IMR-90 (cell line): ENCODE measurements around the gene TANGO2. TPM values are rescaled to one million over a fixed set of nuclear protein-coding genes. Genes with fewer than 3 reads are reported as not detected.
A peak's percentile ranks its signal among the peaks of the same experiment; 100 is the strongest.

Source experiments
- ATAC-seq: fragments of 200-7000 bp; cut with Tn5 transposase; 2 replicates; pipeline ENCODE4 v1.9.1; 2020; ENCODE audit warnings: low read depth, mild to moderate bottlenecking, moderate library complexity
- BruUV-seq: library from RNA; stranded (reverse); fragments of 400-500 nt; replicated peaks from 2 replicates; lab custom pipeline; 2021; lab: Mats Ljungman, UMichigan
- CTCF ChIA-PET: fragments of 300-600 bp; formaldehyde crosslinking; extraction: SDS; loops from one replicate; lab custom pipeline; 2021; ENCODE audit warnings: antibody characterized with exemption; lab: Yijun Ruan, JAX
- POLR2A ChIA-PET: fragments of 300-600 bp; sonication (Branson Sonifier 250); formaldehyde crosslinking; loops from one replicate; lab custom pipeline; 2022; ENCODE audit warnings: antibody characterized with exemption; ENCODE audit not compliant: unreplicated experiment; lab: Charles Lee
- DNase-seq: peaks from one replicate; pipeline ENCODE4 v3.0.0; 2013
- H2AFZ ChIP-seq: replicated peaks from 2 replicates; pipeline ENCODE3; 2013; ENCODE audit warnings: low read length, mild to moderate bottlenecking; ENCODE audit not compliant: poor library complexity
- H2AK5ac ChIP-seq: 2 replicates; pipeline ENCODE4 v1.6.1; 2013; ENCODE audit warnings: low read depth, low read length, inconsistent platforms
- H2AK9ac ChIP-seq: replicated peaks from 2 replicates; pipeline ENCODE3; 2013; ENCODE audit warnings: mild to moderate bottlenecking, low read depth, low read length, moderate library complexity; ENCODE audit not compliant: poor library complexity
- H2BK120ac ChIP-seq: 2 replicates; pipeline ENCODE4 v1.6.1; 2013; ENCODE audit warnings: low read depth, low read length, inconsistent platforms
- H2BK15ac ChIP-seq: 3 replicates; pipeline ENCODE4 v1.6.1; 2013; ENCODE audit warnings: low read depth, low read length, inconsistent platforms
- H2BK20ac ChIP-seq: 2 replicates; pipeline ENCODE4 v1.6.1; 2013; ENCODE audit warnings: low read depth, mild to moderate bottlenecking, inconsistent platforms, low read length, moderate library complexity
- H2BK5ac ChIP-seq: 2 replicates; pipeline ENCODE4 v1.6.1; 2013; ENCODE audit warnings: mild to moderate bottlenecking, low read depth, low read length, inconsistent platforms; ENCODE audit not compliant: poor library complexity, severe bottlenecking
- H3K14ac ChIP-seq: replicated peaks from 2 replicates; pipeline ENCODE4 v1.6.1; 2013; ENCODE audit warnings: low read depth, low read length, inconsistent platforms
- H3K18ac ChIP-seq: 2 replicates; pipeline ENCODE4 v1.6.1; 2013; ENCODE audit warnings: low read depth, low read length, control low read depth
- H3K23ac ChIP-seq: 2 replicates; pipeline ENCODE4 v1.6.1; 2013; ENCODE audit warnings: low read depth, low read length, inconsistent platforms
- H3K27ac ChIP-seq: 2 replicates; pipeline ENCODE4 v1.5.1; 2013; ENCODE audit warnings: mild to moderate bottlenecking, control low read depth, low read length; ENCODE audit not compliant: insufficient read depth
- H3K27me3 ChIP-seq: 2 replicates; pipeline ENCODE4 v1.6.1; 2013; ENCODE audit warnings: low read length; ENCODE audit not compliant: control insufficient read depth, insufficient read depth
- H3K36me3 ChIP-seq: 2 replicates; pipeline ENCODE4 v1.6.1; 2013; ENCODE audit warnings: low read length, mixed read lengths; ENCODE audit not compliant: control insufficient read depth, insufficient read depth
- H3K4ac ChIP-seq: 2 replicates; pipeline ENCODE4 v1.6.1; 2013; ENCODE audit warnings: low read depth, low read length, inconsistent platforms
- H3K4me1 ChIP-seq: 2 replicates; pipeline ENCODE4 v1.6.1; 2013; ENCODE audit warnings: low read length, mixed read lengths; ENCODE audit not compliant: control insufficient read depth, insufficient read depth
- H3K4me2 ChIP-seq: 2 replicates; pipeline ENCODE4 v1.6.1; 2013; ENCODE audit warnings: low read depth, mild to moderate bottlenecking, control low read depth, low read length, moderate library complexity
- H3K4me3 ChIP-seq: 2 replicates; pipeline ENCODE4 v1.5.1; 2013; ENCODE audit warnings: low read depth, mild to moderate bottlenecking, control low read depth, low read length, moderate library complexity; ENCODE audit not compliant: insufficient read depth
- H3K56ac ChIP-seq: 2 replicates; pipeline ENCODE4 v1.6.1; 2013; ENCODE audit warnings: low read length, inconsistent platforms; ENCODE audit not compliant: insufficient read depth; ENCODE audit errors: extremely low read depth
- H3K79me1 ChIP-seq, 2 experiments: 2 replicates each; pipeline ENCODE4 v1.6.1; 2013; ENCODE audit warnings: low read length in 2 of 2, inconsistent platforms in 1 of 2, low read depth in 1 of 2
- H3K9ac ChIP-seq: 2 replicates; pipeline ENCODE4 v1.6.1; 2013; ENCODE audit warnings: low read depth, low read length, control low read depth
- H3K9me1 ChIP-seq: 2 replicates; pipeline ENCODE4 v1.6.1; 2013; ENCODE audit warnings: low read length, inconsistent platforms; ENCODE audit not compliant: insufficient read depth
- H3K9me3 ChIP-seq: 2 replicates; pipeline ENCODE4 v1.6.1; 2013; ENCODE audit warnings: low read length; ENCODE audit not compliant: control insufficient read depth, insufficient read depth
- H4K20me1 ChIP-seq: 2 replicates; pipeline ENCODE4 v1.6.1; 2013; ENCODE audit warnings: low read length, inconsistent platforms; ENCODE audit not compliant: insufficient read depth
- H4K5ac ChIP-seq: 2 replicates; pipeline ENCODE4 v1.6.1; 2013; ENCODE audit warnings: mild to moderate bottlenecking, low read depth, low read length, control low read depth
- H4K8ac ChIP-seq, 2 experiments: 2 replicates each; pipeline ENCODE4 v1.6.1; 2013; ENCODE audit warnings: low read depth in 2 of 2, low read length in 2 of 2, control low read depth in 1 of 2, inconsistent platforms in 1 of 2
- H4K91ac ChIP-seq: 2 replicates; pipeline ENCODE4 v1.6.1; 2013; ENCODE audit warnings: low read depth, low read length, inconsistent platforms; ENCODE audit not compliant: insufficient read depth
- MAFK ChIP-seq: IDR thresholded peaks from 2 replicates; pipeline ENCODE4 v1.6.1; 2012; ENCODE audit warnings: low read depth, low read length, improper control_type of control experiment
- POLR2A ChIP-seq: IDR thresholded peaks from 2 replicates; pipeline ENCODE4 v1.6.1; 2012; ENCODE audit warnings: mild to moderate bottlenecking, low read depth, low read length
- RAD21 ChIP-seq: IDR thresholded peaks from 2 replicates; pipeline ENCODE4 v1.6.1; 2012; ENCODE audit warnings: low read length, improper control_type of control experiment
- RFX5 ChIP-seq: IDR thresholded peaks from 2 replicates; pipeline ENCODE4 v1.8.0; 2012; ENCODE audit warnings: low read depth, mild to moderate bottlenecking, low read length, moderate library complexity
- WGBS, 2 experiments: methylation state at CpG; one replicate each; pipeline versions ENCODE4 v1.1.5 to v1.1.7; 2013; ENCODE audit warnings: missing lambda C conversion rate in 2 of 2; ENCODE audit not compliant: insufficient read length in 1 of 2; ENCODE audit errors: extremely low coverage in 2 of 2; 5-methylcytosine and 5-hydroxymethylcytosine counted together
- dilution Hi-C: fragments of 300-500 bp; cut with HindIII; formaldehyde crosslinking; loops from one replicate; pipeline ENCODE4 v1.14.3; 2018; ENCODE audit warnings: low sequenced_read_pairs; ENCODE audit not compliant: unreplicated experiment
- in situ Hi-C: fragments of 300-500 bp; cut with MboI; formaldehyde crosslinking; loops from 3 replicates; pipeline ENCODE4 v1.14.3; 2019; ENCODE audit warnings: low sequenced_read_pairs, inconsistent platforms, mixed read lengths
- intact Hi-C: fragments of 100-400 bp; cut with micrococcal nuclease; formaldehyde crosslinking; loops from 2 replicates; pipeline ENCODE4 v1.10.0; 2022
- polyA plus RNA-seq, 3 experiments: library from polyadenylated mRNA; depleted of rRNA; stranded (reverse); fragments of >200 nt; gene quantifications; 2 replicates each; pipeline ENCODE4 v1.2.3, GENCODE V29; 2012; ENCODE audit warnings: low replicate concordance in 1 of 3
- total RNA-seq: library from RNA; depleted of rRNA; stranded (reverse); fragments of >200 nt; gene quantifications from 2 replicates; pipeline ENCODE4 v1.2.3, GENCODE V29; 2012
- TF ChIP-seq, protein P1 (sequence below): conservative IDR thresholded peaks from 2 replicates; pipeline ENCODE4 v1.5.1; 2012; ENCODE audit warnings: mild to moderate bottlenecking, low read depth, low read length, improper control_type of control experiment

TANGO2 gene
- total and polyA plus RNA-seq, 2 of the 4 experiments (the other 2 are of a cell fraction), result 45.1 to 75.1 TPM

DNA sequence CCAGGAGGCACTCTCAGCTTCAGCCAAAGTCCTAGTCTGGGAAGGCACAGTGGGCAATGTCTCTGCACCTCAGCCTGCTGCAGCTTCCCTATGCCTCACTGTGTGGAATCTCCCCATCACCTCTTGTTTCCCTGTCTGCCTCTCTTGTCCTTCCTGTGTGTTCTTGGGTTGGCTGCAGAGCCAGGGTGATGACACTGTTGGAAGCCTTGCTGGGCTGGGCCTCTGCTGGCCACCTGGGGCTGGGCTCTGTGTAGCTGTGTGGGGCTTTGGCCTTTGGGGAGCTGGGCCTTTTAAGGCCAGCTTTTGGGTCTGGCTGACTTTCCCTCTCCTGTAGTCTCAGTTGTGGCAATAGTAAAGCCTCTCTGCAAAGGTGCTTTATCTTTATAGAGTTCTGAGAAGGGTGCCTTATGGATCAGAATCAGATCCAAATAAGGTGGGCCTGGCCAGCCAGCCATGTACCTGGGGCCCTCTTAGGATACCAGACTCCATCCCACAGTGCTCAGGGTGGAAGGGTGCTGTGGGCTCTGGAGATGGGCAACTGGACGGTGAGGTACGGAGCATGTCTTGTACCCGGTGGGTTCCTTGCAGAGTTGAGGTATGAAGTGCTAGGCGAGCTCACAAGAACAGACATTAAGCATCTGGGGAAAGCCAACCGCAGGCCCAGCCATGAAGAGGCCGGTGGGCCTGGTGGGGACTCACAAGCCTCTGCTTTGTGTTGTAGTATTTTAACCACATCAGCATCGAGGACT, 84.7 kb downstream of the TANGO2 start:
- dilution Hi-C loops, result no loop called here

More for the DNA sequence above, 84.7 kb downstream of the TANGO2 start:
- no peak overlapping the region for H3K4me3 ChIP-seq
- peaks cover 17 to 56% of the 10 kb centered on the region in 2 experiments for H3K79me1 ChIP-seq
- no peak for ATAC-seq
- no peak overlapping the region for H3K9ac ChIP-seq
- no peak for DNase-seq
- H2AFZ ChIP-seq, result peak overlapping the region; percentile 21
- no peak overlapping the region for H4K91ac ChIP-seq
- no TSS peak for BruUV-seq
- H4K20me1 ChIP-seq, result peaks cover 54% of the 10 kb centered on the region
- intact Hi-C loops, result no loop called here
- in situ Hi-C loops, result no loop called here
- no peak overlapping the region for H2BK15ac ChIP-seq
- TF ChIP-seq MAFK (no peak), POLR2A (no peak), RFX5 (no peak), RAD21 (no peak)
- TF ChIP-seq, protein P1, sequence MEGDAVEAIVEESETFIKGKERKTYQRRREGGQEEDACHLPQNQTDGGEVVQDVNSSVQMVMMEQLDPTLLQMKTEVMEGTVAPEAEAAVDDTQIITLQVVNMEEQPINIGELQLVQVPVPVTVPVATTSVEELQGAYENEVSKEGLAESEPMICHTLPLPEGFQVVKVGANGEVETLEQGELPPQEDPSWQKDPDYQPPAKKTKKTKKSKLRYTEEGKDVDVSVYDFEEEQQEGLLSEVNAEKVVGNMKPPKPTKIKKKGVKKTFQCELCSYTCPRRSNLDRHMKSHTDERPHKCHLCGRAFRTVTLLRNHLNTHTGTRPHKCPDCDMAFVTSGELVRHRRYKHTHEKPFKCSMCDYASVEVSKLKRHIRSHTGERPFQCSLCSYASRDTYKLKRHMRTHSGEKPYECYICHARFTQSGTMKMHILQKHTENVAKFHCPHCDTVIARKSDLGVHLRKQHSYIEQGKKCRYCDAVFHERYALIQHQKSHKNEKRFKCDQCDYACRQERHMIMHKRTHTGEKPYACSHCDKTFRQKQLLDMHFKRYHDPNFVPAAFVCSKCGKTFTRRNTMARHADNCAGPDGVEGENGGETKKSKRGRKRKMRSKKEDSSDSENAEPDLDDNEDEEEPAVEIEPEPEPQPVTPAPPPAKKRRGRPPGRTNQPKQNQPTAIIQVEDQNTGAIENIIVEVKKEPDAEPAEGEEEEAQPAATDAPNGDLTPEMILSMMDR, result no peak
- no peak overlapping the region for H2BK20ac ChIP-seq
- no peak overlapping the region for H3K23ac ChIP-seq
- no peaks in the 10 kb centered on the region for H3K9me1 ChIP-seq
- H3K4me2 ChIP-seq, result no peak overlapping the region
- no peak overlapping the region for H2BK5ac ChIP-seq
- H3K27ac ChIP-seq, result no peak overlapping the region
- H2AK9ac ChIP-seq, result peak overlapping the region; percentile 53
- POLR2A ChIA-PET, result no interaction called here
- H4K8ac ChIP-seq, result no peak overlapping the region
- H3K56ac ChIP-seq, result no peak overlapping the region
- WGBS, 2 experiments, result 100% methylated on average over 4 of the region's 7 CpGs; no CpG with 5 or more reads in 1 of the 2 experiments
- no peak overlapping the region for H3K4ac ChIP-seq
- H3K18ac ChIP-seq, result no peak overlapping the region
- no peak overlapping the region for H4K5ac ChIP-seq
- no peaks in the 10 kb centered on the region for H3K4me1 ChIP-seq
- H3K36me3 ChIP-seq, result peaks cover 76% of the 10 kb centered on the region
- no peak overlapping the region for H2AK5ac ChIP-seq
- H2BK120ac ChIP-seq, result no peak overlapping the region
- CTCF ChIA-PET, result no interaction called here
- no peaks in the 10 kb centered on the region for H3K27me3 ChIP-seq
- no peaks in the 10 kb centered on the region for H3K9me3 ChIP-seq
- no peak overlapping the region for H3K14ac ChIP-seq
